Measurements from ENCODE around the gene DNAI2. TPM values are rescaled to one million over a fixed set of nuclear protein-coding genes. Genes with fewer than 3 reads are reported as not detected.

DNAI2 gene
- polyA plus RNA-seq, 1 donor from 2014 or later: not detected

- Histone ChIP-seq H4K20me1 (ENCODE audit: insufficient read depth) (no peaks in the 10 kb centered on the region), H3K4me2 (ENCODE audit: low read length) (no peak overlapping the region), H3K36me3 (ENCODE audit: insufficient read depth, low read length) (no peaks in the 10 kb centered on the region), H3K9me3 (ENCODE audit: low read length) (no peaks in the 10 kb centered on the region), H3K9me2 (ENCODE audit: insufficient read depth, low read length) (no peaks in the 10 kb centered on the region), H3F3A (ENCODE audit: insufficient read depth, low read length, poor library complexity, severe bottlenecking) (no peaks in the 10 kb centered on the region), H3K27ac (ENCODE audit: low read length) (no peak overlapping the region), H2AFZ (ENCODE audit: low read depth, low read length) (no peak overlapping the region), H3K79me2 (replicated peaks; ENCODE audit: insufficient read depth, low read length) (no peaks in the 10 kb centered on the region), H3K4me3 (ENCODE audit: low read length) (peak overlapping the region; percentile 45), H3K27me3 (ENCODE audit: insufficient read depth, low read depth, low read length) (peaks cover 34% of the 10 kb centered on the region), H3K9ac (ENCODE audit: low read length) (no peak overlapping the region)
- TF ChIP-seq RAD21 (conservative IDR thresholded peaks at IDR 0.05) (no peak), POLR2AphosphoS5 (IDR thresholded peaks at IDR 0.05) (no peak), SMC3 (conservative IDR thresholded peaks at IDR 0.05; ENCODE audit: poor library complexity) (no peak), CTCF (IDR thresholded peaks at IDR 0.05; ENCODE audit: poor library complexity, severe bottlenecking) (no peak), TAF1 (IDR thresholded peaks at IDR 0.05; ENCODE audit: low read depth) (no peak), MXI1 (conservative IDR thresholded peaks at IDR 0.05; ENCODE audit: poor library complexity, severe bottlenecking) (no peak), EZH2 (IDR thresholded peaks at IDR 0.05; ENCODE audit: borderline replicate concordance, insufficient read depth, low read length, poor library complexity, severe bottlenecking) (no peak), REST (IDR thresholded peaks at IDR 0.05; ENCODE audit: borderline replicate concordance) (no peak), EP300 (conservative IDR thresholded peaks at IDR 0.05; ENCODE audit: poor library complexity, severe bottlenecking) (no peak)
Measured at GRCh38 chr17:74325376-74325742, 51.3 kb downstream of the DNAI2 start.

GRCh38 chr17:74325743-74326379, 51.8 kb downstream of the DNAI2 start, which contains the start of gene KIF19:
TSS of gene KIF19 (plus strand) at chr17:74326226. CDS start at chr17:74326350, 124 bp downstream.
- no peak within 1 kb of the TSS for H3K9ac ChIP-seq (ENCODE audit: low read length)
- no peaks in the 10 kb centered on the region for H3K36me3 ChIP-seq (ENCODE audit: insufficient read depth, low read length)
- no peak within 1 kb of the TSS for H2AFZ ChIP-seq (ENCODE audit: low read depth, low read length)
- no peak within 1 kb of the TSS for H3K27ac ChIP-seq (ENCODE audit: low read length)
- no peaks in the 10 kb centered on the region for H3K9me3 ChIP-seq (ENCODE audit: low read length)
- H3K4me2 ChIP-seq (ENCODE audit: low read length): no peak within 1 kb of the TSS
- H3K9me2 ChIP-seq (ENCODE audit: insufficient read depth, low read length): no peaks in the 10 kb centered on the region
- H3F3A ChIP-seq (ENCODE audit: insufficient read depth, low read length, poor library complexity, severe bottlenecking): no peaks in the 10 kb centered on the region
- no peaks in the 10 kb centered on the region for H4K20me1 ChIP-seq (ENCODE audit: insufficient read depth)
- TF ChIP-seq RAD21 (conservative IDR thresholded peaks at IDR 0.05) (no peak), POLR2AphosphoS5 (IDR thresholded peaks at IDR 0.05) (no peak), MXI1 (conservative IDR thresholded peaks at IDR 0.05; ENCODE audit: poor library complexity, severe bottlenecking) (no peak), SMC3 (conservative IDR thresholded peaks at IDR 0.05; ENCODE audit: poor library complexity) (no peak), TAF1 (IDR thresholded peaks at IDR 0.05; ENCODE audit: low read depth) (no peak), REST (IDR thresholded peaks at IDR 0.05; ENCODE audit: borderline replicate concordance) (no peak), CTCF (IDR thresholded peaks at IDR 0.05; ENCODE audit: poor library complexity, severe bottlenecking) (no peak), EZH2 (IDR thresholded peaks at IDR 0.05; ENCODE audit: borderline replicate concordance, insufficient read depth, low read length, poor library complexity, severe bottlenecking) (no peak), EP300 (conservative IDR thresholded peaks at IDR 0.05; ENCODE audit: poor library complexity, severe bottlenecking) (no peak)
- H3K4me3 ChIP-seq (ENCODE audit: low read length): peak within 1 kb of the TSS; percentile 51
- H3K27me3 ChIP-seq (ENCODE audit: insufficient read depth, low read depth, low read length): peaks cover 34% of the 10 kb centered on the region
- no peaks in the 10 kb centered on the region for H3K79me2 ChIP-seq (replicated peaks; ENCODE audit: insufficient read depth, low read length)

Data from neural cell (in vitro differentiated cells).